Duodenal mucosa (tissue), 2 donors: Measurements from ENCODE around the gene DNAH17.

Experiments used
- H3K27ac ChIP-seq: one replicate; pipeline ENCODE4 v1.7.0; 2013; ENCODE audit warnings: low read depth, low read length
- H3K27me3 ChIP-seq, 2 donors: one replicate each; pipeline ENCODE4 v1.7.0; 2013; ENCODE audit warnings: low read length in 2 of 2, control low read depth in 1 of 2; ENCODE audit not compliant: insufficient read depth in 2 of 2, control insufficient read depth in 1 of 2
- H3K36me3 ChIP-seq, 2 donors: one replicate each; pipeline ENCODE4 v1.7.0; 2013; ENCODE audit warnings: low read length in 2 of 2, control low read depth in 1 of 2; ENCODE audit not compliant: insufficient read depth in 2 of 2, control insufficient read depth in 1 of 2
- H3K4me1 ChIP-seq, 2 donors: one replicate each; pipeline ENCODE4 v1.7.0; 2013; ENCODE audit warnings: low read length in 2 of 2, control low read depth in 1 of 2; ENCODE audit not compliant: insufficient read depth in 2 of 2, control insufficient read depth in 1 of 2
- H3K4me3 ChIP-seq, 2 donors: one replicate each; pipeline ENCODE4 v1.7.0; 2013; ENCODE audit warnings: low read length in 2 of 2, low read depth in 1 of 2
- H3K9ac ChIP-seq, 2 donors: one replicate each; pipeline ENCODE4 v1.7.0; 2013; ENCODE audit warnings: low read length in 2 of 2, low read depth in 1 of 2
- H3K9me3 ChIP-seq, 2 donors: one replicate each; pipeline ENCODE4 v1.7.0; 2013; ENCODE audit warnings: low read length in 2 of 2, control low read depth in 1 of 2; ENCODE audit not compliant: control insufficient read depth in 1 of 2

Gene DNAH17

DNA sequence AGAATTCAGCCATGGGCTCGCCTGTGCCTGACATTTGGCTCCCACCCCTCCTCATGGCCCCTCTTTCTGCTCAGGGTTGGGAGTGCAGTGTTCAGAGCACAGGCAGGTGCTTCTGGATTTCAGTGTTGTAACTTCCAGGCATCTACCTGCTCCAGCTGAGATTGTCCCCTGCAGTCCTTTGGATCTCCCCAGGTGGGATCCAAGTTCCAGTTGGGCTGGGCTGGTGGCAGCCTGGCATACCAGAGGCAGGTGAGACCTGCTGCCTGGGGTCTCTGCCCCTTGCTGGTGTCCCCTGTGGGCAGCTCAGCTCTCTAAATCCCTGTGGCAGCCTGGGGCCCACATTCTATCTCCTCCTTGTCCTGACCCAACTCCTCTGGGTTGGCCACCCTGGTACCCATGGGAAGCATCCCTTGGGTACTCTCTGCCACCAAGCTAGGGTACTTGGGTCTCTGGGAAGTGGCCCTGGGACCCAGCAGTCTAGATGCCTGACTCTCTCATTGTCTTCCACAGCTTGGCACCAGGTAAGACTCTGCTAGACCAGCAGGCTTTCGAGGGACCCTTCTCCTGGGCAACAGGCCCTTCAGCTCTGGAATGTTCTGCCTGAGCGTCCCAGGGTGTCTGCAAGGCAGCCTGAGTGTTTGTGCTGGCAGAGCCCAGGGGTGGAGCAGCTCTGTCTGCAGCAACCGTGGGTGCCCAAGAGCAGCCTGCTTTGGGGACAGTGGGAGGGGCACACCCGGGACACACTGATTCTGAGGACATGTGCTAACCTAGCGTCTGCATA is 42.5 kb downstream of the DNAH17 start:
- Histone ChIP-seq H3K36me3 (no peaks in the 10 kb centered on the region), H3K9ac (no peak overlapping the region), H3K4me1 (peaks cover 0 to 10% of the 10 kb centered on the region in 2 donors), H3K9me3 (no peaks in the 10 kb centered on the region), H3K27me3 (peaks cover 0 to 4% of the 10 kb centered on the region in 2 donors), H3K4me3 (no peak overlapping the region), H3K27ac (no peak overlapping the region)

- Histone ChIP-seq H3K36me3 (no peaks in the 10 kb centered on the region), H3K4me3 (no peak overlapping the region), H3K27me3 (peaks cover 0 to 4% of the 10 kb centered on the region in 2 donors), H3K9ac (no peak overlapping the region), H3K4me1 (peaks cover 0 to 10% of the 10 kb centered on the region in 2 donors), H3K9me3 (no peaks in the 10 kb centered on the region), H3K27ac (no peak overlapping the region)
Measured at GRCh38 chr17:78532922-78533640, 44.1 kb downstream of the DNAH17 start.

GRCh38 chr17:78532311-78532710 is 44.9 kb downstream of the DNAH17 start:
- Histone ChIP-seq H3K4me3 (no peak overlapping the region), H3K36me3 (no peaks in the 10 kb centered on the region), H3K9me3 (no peaks in the 10 kb centered on the region), H3K4me1 (peaks cover 0 to 10% of the 10 kb centered on the region in 2 donors), H3K27me3 (peaks cover 0 to 4% of the 10 kb centered on the region in 2 donors), H3K9ac (no peak overlapping the region), H3K27ac (no peak overlapping the region)

GRCh38 chr17:78530675-78531074 is 46.5 kb downstream of the DNAH17 start:
- no peaks in the 10 kb centered on the region for H3K9me3 ChIP-seq
- H3K27me3 ChIP-seq, result peaks cover 0 to 4% of the 10 kb centered on the region in 2 donors
- H3K9ac ChIP-seq, result no peak overlapping the region
- H3K4me1 ChIP-seq, result peaks cover 0 to 19% of the 10 kb centered on the region in 2 donors
- no peaks in the 10 kb centered on the region for H3K36me3 ChIP-seq
- no peak overlapping the region for H3K4me3 ChIP-seq
- H3K27ac ChIP-seq, result no peak overlapping the region

DNA sequence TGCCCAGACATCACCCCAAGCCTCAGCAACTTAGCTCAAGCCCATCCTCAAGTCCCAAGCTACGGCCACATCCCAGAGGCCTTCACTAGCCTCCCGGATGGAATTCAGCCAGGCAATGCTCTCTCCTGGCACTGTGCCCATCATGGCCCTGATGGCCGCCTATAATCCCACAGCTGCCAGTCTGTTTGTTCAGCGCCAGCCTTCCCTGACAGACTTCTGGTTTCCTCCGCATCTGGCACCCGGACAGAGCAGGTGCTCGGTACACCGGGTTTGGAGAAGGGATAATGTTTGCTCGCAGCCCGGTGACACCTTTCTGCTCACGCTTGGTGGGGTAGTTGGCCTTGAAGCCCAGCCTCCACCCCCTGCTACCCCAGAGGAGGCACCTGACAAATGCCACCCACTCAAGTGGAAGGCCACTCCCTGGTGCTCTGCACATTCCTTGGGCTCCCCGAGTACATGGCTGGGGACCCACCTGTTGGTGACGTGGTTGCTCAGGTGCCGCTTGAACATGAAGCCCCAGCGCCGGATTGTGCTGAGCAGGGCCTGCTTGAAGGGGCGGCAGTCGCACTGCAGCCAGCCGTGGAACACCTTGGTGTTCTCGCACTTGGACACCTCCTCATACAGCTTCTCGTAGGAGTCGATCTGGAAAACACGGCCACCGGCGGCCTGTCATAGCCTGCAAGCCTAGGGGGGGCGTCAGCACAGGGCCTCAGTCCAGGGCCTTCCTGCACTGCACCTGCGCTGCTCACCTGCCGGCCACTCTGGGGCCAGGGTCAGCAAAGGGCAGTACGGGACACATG is 47.1 kb downstream of the DNAH17 start:
- Histone ChIP-seq H3K27me3 (peaks cover 0 to 4% of the 10 kb centered on the region in 2 donors), H3K9ac (no peak overlapping the region), H3K4me3 (no peak overlapping the region), H3K27ac (no peak overlapping the region), H3K4me1 (peaks cover 0 to 13% of the 10 kb centered on the region in 2 donors), H3K36me3 (no peaks in the 10 kb centered on the region), H3K9me3 (no peaks in the 10 kb centered on the region)

DNA sequence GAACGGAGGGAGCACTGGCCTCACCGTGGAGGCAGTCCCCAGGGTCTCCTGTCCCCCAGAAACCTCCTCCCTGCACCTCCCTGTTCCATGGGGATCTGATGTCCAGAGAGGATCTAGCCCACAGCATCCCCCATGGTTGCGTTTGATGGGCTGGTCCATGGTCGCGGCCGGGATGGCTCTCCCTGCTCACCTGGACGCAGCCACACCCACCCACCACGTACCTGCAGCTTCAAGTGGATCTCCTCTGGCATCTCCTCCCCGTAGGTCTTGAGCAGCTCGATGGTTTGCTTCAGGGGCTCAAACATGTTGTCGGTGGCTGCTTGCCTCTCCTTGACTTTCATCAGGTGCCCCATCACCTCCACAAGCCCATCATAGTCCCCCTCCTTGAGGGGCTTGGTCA is 47.9 kb downstream of the DNAH17 start:
- H3K4me1 ChIP-seq, result peaks cover 0 to 9% of the 10 kb centered on the region in 2 donors

DNA sequence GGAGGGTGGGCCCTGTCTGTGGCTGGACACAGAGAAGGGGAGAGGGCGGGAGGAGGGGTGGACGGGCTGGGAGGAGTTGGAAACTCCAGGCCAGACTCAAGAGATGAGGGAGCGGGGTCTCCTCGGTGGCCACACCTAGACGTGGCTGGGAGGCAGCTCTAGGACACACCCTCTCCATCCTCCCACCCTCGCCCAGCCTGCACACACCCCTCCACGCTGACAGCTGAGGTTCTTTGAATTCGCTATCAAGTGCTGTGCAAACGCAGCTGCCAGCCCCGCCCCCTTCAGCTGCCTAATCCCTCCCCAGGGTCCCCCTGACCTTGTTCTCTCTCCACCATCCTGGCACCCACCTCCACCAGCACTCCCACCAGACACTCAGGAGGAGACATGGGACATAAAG is 48.7 kb downstream of the DNAH17 start:
- Histone ChIP-seq H3K27ac (no peak overlapping the region), H3K36me3 (no peaks in the 10 kb centered on the region), H3K4me1 (peaks cover 0 to 9% of the 10 kb centered on the region in 2 donors), H3K9ac (no peak overlapping the region), H3K9me3 (no peaks in the 10 kb centered on the region), H3K4me3 (no peak overlapping the region), H3K27me3 (peaks cover 0 to 4% of the 10 kb centered on the region in 2 donors)

More for the DNA sequence above, 47.9 kb downstream of the DNAH17 start:
- Histone ChIP-seq H3K27me3 (peaks cover 0 to 4% of the 10 kb centered on the region in 2 donors), H3K9ac (no peak overlapping the region), H3K27ac (no peak overlapping the region), H3K9me3 (no peaks in the 10 kb centered on the region), H3K4me3 (no peak overlapping the region), H3K36me3 (no peaks in the 10 kb centered on the region)

GRCh38 chr17:78527345-78527744 is 49.9 kb downstream of the DNAH17 start:
- Histone ChIP-seq H3K27me3 (no peaks in the 10 kb centered on the region), H3K4me3 (no peak overlapping the region), H3K36me3 (no peaks in the 10 kb centered on the region), H3K9ac (no peak overlapping the region), H3K27ac (no peak overlapping the region), H3K9me3 (no peaks in the 10 kb centered on the region), H3K4me1 (peaks cover 0 to 9% of the 10 kb centered on the region in 2 donors)

DNA sequence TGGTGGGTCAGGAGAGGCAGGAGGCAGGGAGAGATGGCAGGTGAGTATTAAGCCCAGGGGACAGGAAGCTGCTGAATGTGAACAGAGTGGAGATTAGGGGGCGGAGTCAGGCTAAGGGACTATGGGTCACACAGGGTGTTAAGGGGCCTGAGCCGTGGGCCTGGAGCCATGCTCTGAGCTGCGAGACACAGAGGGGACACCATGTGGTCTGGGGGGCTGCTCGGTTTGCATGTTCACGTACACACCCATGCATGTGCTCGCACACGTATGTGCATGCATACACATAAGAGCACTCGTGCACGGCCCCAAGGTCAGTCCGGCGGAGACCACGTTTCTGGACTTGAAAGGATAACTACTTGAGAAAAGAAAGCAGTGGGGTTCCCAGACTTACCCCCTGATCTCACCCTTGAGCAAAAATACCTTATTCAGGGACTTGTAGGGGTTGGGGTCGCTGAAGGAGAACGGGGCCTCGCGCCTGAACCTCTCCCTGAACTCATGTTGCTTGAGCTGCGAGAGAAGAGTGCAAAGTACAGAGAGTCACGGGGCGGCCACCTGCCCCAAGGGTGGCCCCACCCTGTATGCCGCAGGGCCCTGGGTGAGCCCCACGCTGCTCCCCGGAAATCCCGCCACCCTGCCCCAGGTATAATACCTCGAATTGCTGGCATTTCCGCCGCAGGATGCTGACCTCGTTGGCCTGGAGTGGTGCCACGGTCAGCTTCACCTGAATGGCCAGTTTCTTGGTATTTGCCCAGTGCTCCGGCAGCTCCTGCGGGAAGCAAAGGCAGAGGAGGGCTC is 50.8 kb downstream of the DNAH17 start:
- Histone ChIP-seq H3K36me3 (no peaks in the 10 kb centered on the region), H3K9me3 (no peaks in the 10 kb centered on the region), H3K4me1 (peaks cover 0 to 9% of the 10 kb centered on the region in 2 donors), H3K4me3 (no peak overlapping the region), H3K27ac (no peak overlapping the region), H3K27me3 (no peaks in the 10 kb centered on the region), H3K9ac (no peak overlapping the region)
